ENCODE data around the gene REPIN1.

GRCh38 chr7:150375662-150376521, 7.3 kb downstream of the REPIN1 start:
- TF ChIP-seq, protein P1, sequence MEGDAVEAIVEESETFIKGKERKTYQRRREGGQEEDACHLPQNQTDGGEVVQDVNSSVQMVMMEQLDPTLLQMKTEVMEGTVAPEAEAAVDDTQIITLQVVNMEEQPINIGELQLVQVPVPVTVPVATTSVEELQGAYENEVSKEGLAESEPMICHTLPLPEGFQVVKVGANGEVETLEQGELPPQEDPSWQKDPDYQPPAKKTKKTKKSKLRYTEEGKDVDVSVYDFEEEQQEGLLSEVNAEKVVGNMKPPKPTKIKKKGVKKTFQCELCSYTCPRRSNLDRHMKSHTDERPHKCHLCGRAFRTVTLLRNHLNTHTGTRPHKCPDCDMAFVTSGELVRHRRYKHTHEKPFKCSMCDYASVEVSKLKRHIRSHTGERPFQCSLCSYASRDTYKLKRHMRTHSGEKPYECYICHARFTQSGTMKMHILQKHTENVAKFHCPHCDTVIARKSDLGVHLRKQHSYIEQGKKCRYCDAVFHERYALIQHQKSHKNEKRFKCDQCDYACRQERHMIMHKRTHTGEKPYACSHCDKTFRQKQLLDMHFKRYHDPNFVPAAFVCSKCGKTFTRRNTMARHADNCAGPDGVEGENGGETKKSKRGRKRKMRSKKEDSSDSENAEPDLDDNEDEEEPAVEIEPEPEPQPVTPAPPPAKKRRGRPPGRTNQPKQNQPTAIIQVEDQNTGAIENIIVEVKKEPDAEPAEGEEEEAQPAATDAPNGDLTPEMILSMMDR (IDR thresholded peaks at IDR 0.05) = no peak
- TF ChIP-seq POLR2A (IDR thresholded peaks at IDR 0.05) = no peak
